ENCODE results near the gene RPL10. TPM values are rescaled to one million over a fixed set of nuclear protein-coding genes. Genes with fewer than 3 reads are reported as not detected.
A peak's percentile ranks its signal among the peaks of the same experiment; 100 is the strongest.

Gene RPL10
- total RNA-seq, 1 donor from 2014 or later = 3,042 TPM

- H3K27ac Mint-ChIP-seq = no peak overlapping the region
- no peaks in the 10 kb centered on the region for H3K27me3 Mint-ChIP-seq
- H3K4me3 Mint-ChIP-seq = no peak overlapping the region
- H3K36me3 Mint-ChIP-seq = no peaks in the 10 kb centered on the region
- H3K9me3 Mint-ChIP-seq = no peaks in the 10 kb centered on the region
- no peaks in the 10 kb centered on the region for H3K4me1 Mint-ChIP-seq (ENCODE audit: unreplicated experiment)
- no peak for DNase-seq (ENCODE audit: extremely low spot score, unreplicated experiment)
- TF ChIP-seq CTCF (conservative IDR thresholded peaks at IDR 0.05) = no peak
These were observed 48.3 kb downstream of the RPL10 start for GRCh38 chrX:154446430-154446829.

GRCh38 chrX:154448484-154448883 lies 50.3 kb downstream of the RPL10 start:
- TF ChIP-seq CTCF (conservative IDR thresholded peaks at IDR 0.05) = no peak
- Mint-ChIP-seq H3K27me3 (no peaks in the 10 kb centered on the region), H3K27ac (no peak overlapping the region), H3K4me1 (ENCODE audit: unreplicated experiment) (no peaks in the 10 kb centered on the region), H3K36me3 (no peaks in the 10 kb centered on the region), H3K9me3 (no peaks in the 10 kb centered on the region), H3K4me3 (no peak overlapping the region)
- DNase-seq (ENCODE audit: extremely low spot score, unreplicated experiment) = no peak

- no peak for TF ChIP-seq CTCF (conservative IDR thresholded peaks at IDR 0.05)
- H3K9me3 Mint-ChIP-seq = peaks cover 2% of the 10 kb centered on the region
These were observed 51.4 kb downstream of the RPL10 start for GRCh38 chrX:154449618-154450017.

GRCh38 chrX:154450312-154450711 lies 52.1 kb downstream of the RPL10 start:
- Mint-ChIP-seq H3K27ac (no peak overlapping the region), H3K4me3 (no peak overlapping the region), H3K27me3 (no peaks in the 10 kb centered on the region), H3K36me3 (no peaks in the 10 kb centered on the region), H3K9me3 (peaks cover 4% of the 10 kb centered on the region), H3K4me1 (ENCODE audit: unreplicated experiment) (no peaks in the 10 kb centered on the region)
- no peak for DNase-seq (ENCODE audit: extremely low spot score, unreplicated experiment)
- TF ChIP-seq CTCF (conservative IDR thresholded peaks at IDR 0.05) = no peak

More at GRCh38 chrX:154449618-154450017, 51.4 kb downstream of the RPL10 start:
- H3K27me3 Mint-ChIP-seq = no peaks in the 10 kb centered on the region
- no peak overlapping the region for H3K4me3 Mint-ChIP-seq
- H3K36me3 Mint-ChIP-seq = no peaks in the 10 kb centered on the region
- no peak for DNase-seq (ENCODE audit: extremely low spot score, unreplicated experiment)
- H3K4me1 Mint-ChIP-seq (ENCODE audit: unreplicated experiment) = no peaks in the 10 kb centered on the region
- H3K27ac Mint-ChIP-seq = no peak overlapping the region

Small RNA genes within 50 kb of the gene (microRNA-seq; reads per million reads assigned to microRNA genes)
- 5.0 reads per million, percentile 18 among the genes with 10 or more reads in this experiment for gene MIR6858

Other genes starting within 250 kb of the RPL10 start
- not detected in 2 replicates for gene OPN1MW, start 215.8 kb upstream of the RPL10 start, total RNA-seq (ENCODE audit: low replicate concordance)
- not detected in 2 replicates for gene OPN1MW2, start 178.6 kb upstream of the RPL10 start, total RNA-seq (ENCODE audit: low replicate concordance)
- gene OPN1MW3, start 140.8 kb upstream of the RPL10 start, total RNA-seq (ENCODE audit: low replicate concordance) = not detected in 2 replicates
- gene TEX28, start 103.3 kb upstream of the RPL10 start, total RNA-seq (ENCODE audit: low replicate concordance) = not detected in 2 replicates
- 0.56 TPM in 1 of 2 replicates, not detected in the other for gene TKTL1, start 102.6 kb upstream of the RPL10 start, total RNA-seq (ENCODE audit: low replicate concordance)
- gene FLNA, start 23.7 kb upstream of the RPL10 start, total RNA-seq (ENCODE audit: low replicate concordance) = 806 and 851 TPM in 2 replicates
- 56.7 and 62.7 TPM in 2 replicates for gene EMD, start 19.1 kb upstream of the RPL10 start, total RNA-seq (ENCODE audit: low replicate concordance)
- 13.3 and 14.4 TPM in 2 replicates for gene DNASE1L1, start 10.9 kb downstream of the RPL10 start, total RNA-seq (ENCODE audit: low replicate concordance)
- gene TAFAZZIN, start 13.2 kb downstream of the RPL10 start, total RNA-seq (ENCODE audit: low replicate concordance) = 30.5 and 46.1 TPM in 2 replicates
- 105 and 159 TPM in 2 replicates for gene ATP6AP1, start 30.3 kb downstream of the RPL10 start, total RNA-seq (ENCODE audit: low replicate concordance)
- 105 and 159 TPM in 2 replicates for gene GDI1, start 38.8 kb downstream of the RPL10 start, total RNA-seq (ENCODE audit: low replicate concordance)
- 59.2 and 63.8 TPM in 2 replicates for gene FAM50A, start 45.8 kb downstream of the RPL10 start, total RNA-seq (ENCODE audit: low replicate concordance)
- 62.9 and 85.1 TPM in 2 replicates for gene PLXNA3, start 59.9 kb downstream of the RPL10 start, total RNA-seq (ENCODE audit: low replicate concordance)
- gene LAGE3, start 80.9 kb downstream of the RPL10 start, total RNA-seq (ENCODE audit: low replicate concordance) = 12.9 and 15.9 TPM in 2 replicates
- gene UBL4A, start 88.2 kb downstream of the RPL10 start, total RNA-seq (ENCODE audit: low replicate concordance) = 23.3 and 28.7 TPM in 2 replicates
- 13.0 and 23.0 TPM in 2 replicates for gene SLC10A3, start 92.3 kb downstream of the RPL10 start, total RNA-seq (ENCODE audit: low replicate concordance)
- gene FAM3A, start 117.9 kb downstream of the RPL10 start, total RNA-seq (ENCODE audit: low replicate concordance) = 34.1 and 35.9 TPM in 2 replicates
- 41.3 and 57.9 TPM in 2 replicates for gene G6PD, start 148.5 kb downstream of the RPL10 start, total RNA-seq (ENCODE audit: low replicate concordance)
- 14.6 and 15.5 TPM in 2 replicates for gene IKBKG, start 149.2 kb downstream of the RPL10 start, total RNA-seq (ENCODE audit: low replicate concordance)
- gene CTAG1A, start 186.8 kb downstream of the RPL10 start, total RNA-seq (ENCODE audit: low replicate concordance) = not detected in 2 replicates
- gene CTAG1B, start 220.9 kb downstream of the RPL10 start, total RNA-seq (ENCODE audit: low replicate concordance) = not detected in 2 replicates

Data from type B pancreatic cell (in vitro differentiated cells).